ENCODE results near the gene COL15A1.

Gene COL15A1

DNA sequence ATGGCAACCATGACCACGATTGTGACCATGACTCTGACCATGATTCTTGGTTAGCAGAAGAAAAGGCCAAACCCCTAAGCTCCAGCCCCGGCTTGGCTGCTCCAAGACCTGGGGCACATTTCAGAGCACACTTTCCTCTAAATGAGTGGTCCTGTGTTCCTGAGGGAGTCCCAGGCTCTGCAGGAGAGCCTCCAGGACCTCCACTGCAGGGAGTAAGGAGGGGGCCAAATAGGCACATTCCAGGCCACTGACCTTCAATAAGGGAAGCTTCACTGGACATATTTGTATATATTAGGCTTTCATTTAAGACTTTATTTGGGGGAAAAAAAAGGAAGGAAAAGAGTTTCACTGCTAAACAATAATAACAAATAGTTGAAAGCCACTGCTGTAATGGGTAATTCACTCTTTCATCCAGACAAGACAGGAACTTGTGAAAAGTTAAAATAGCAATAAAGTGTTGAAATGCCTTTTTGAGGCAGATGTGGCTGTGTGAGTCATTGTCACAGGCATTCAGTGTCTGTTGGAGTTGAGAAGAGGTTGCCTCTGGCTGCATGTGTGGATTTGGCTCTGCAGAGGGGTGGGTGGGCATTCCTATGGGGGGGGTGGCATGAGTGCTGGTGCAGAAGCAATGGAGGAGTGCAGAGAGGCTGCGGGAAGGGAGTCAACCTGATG, 97.3 kb downstream of the COL15A1 start:
- no peak for DNase-seq

DNA sequence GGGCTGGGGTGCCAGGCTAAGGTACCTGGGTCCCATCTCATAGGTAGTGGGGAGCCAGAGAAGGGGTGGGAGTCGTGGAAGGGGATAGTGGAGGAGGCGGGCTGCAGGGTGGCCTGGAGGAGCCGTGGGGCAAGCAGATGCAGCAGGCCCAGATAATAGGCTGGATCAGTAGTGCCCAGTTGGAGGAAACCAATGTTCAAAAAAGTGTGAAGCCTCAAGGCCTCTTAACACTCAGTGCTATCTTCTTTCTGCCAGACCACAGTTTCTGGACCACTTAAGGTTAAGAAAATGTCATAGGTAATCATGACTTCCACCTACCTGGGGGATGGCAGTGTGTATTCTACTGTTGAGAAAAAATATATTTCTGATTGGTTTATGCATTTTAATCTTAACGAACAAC, 97.9 kb downstream of the COL15A1 start:
- DNase-seq: no peak

DNA sequence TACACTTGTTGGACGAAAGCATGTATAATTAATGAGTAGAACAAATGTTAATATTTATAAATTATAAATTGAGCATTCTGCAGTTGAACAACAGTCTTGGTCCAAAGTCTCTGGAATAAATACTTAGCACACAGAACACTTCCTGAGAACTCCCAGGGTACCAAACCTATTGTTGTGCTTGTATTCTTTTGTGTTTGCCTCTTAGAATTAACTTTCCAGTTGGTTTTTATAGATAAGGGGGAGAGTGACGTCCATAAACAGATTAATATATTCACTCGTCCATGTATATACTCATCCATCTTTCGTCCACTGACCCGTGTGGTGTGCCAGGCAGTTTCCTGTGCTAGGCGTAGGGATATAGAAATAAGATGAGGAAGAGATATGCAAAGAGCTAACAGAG, 98.9 kb downstream of the COL15A1 start:
- DNase-seq: no peak

DNA sequence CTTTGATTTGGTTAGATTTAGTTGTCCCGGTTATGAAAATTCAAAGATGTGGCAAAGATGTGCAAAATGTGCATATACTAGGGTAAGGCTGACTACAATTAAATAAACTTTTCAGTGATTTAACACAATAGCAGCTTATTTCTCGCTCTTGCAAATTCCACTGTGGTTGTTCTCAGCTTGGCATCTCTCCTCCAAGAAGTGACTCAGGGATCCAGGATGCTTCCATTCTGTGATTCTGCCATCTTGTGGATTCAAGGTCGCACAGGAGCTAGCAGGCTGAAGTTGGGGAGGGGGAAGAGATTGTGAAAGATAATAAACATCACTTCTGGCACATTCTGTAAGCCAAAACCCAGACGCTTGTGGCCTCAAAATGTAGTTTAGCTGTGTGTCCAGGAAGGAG, 101.1 kb downstream of the COL15A1 start:
- no peak for DNase-seq

DNA sequence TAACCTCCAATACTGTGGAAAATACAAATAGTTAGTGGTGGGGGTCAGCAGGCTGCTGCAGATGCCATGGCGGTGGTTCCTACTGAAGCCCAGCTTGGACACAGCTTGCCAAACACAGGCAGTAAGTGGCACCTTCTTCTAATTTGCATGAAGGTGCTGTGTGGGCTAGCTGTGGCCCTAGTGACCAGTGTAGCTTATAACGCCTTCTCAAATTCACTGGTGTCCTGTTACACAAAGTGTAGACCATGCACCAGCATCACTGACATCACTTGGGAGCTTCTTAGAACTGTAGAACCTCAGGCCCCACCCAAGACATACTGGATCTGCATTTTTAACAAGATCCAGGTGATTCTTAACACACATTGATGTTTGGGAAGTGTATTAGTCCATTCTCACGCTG, 102.4 kb downstream of the COL15A1 start:
- no peak for DNase-seq

DNA sequence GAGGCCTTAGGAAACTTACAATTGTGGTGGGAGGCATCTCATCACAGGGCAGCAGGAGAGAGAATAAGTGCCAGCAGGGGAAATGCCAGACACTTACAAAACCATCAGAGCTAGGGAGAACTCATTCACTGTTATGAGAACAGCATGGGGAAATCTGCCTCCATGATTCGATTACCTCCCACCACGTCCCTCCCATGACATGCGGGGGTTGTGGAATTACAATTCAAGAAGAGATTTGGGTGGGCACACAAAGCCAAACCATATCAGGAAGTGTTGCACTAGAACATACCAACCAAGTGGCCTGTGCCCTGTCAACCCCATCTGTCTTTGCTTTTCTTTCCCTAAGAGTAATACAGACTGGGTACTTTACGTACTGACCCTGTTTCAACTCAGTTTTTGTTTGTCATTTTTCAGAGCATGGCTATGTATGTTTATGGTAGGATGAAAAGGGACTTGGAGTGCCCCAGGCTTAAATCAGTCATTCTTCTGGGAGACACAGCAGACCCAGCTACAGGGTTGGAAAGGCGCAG, 102.9 kb downstream of the COL15A1 start:
- no peak for DNase-seq

DNA sequence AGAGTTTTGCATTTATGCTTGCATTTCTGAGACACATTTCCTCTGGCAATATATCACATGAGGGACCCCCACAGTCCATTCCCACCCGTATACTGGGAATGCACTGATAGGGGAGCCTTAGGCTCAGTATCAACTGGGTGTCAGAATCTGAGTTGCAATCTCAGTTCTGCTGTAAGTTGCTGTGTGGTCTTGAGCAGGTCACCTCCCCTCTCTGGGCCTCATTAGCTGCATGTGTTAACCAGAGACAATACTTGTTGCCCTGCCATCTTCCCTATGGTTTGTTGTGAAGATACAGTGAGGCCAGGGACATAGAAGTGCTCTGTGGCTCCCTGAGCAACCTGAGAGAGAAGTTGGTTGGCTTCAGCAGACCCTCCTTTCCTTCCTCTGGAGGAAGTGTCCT, 105.5 kb downstream of the COL15A1 start:
- DNase-seq: no peak

DNA sequence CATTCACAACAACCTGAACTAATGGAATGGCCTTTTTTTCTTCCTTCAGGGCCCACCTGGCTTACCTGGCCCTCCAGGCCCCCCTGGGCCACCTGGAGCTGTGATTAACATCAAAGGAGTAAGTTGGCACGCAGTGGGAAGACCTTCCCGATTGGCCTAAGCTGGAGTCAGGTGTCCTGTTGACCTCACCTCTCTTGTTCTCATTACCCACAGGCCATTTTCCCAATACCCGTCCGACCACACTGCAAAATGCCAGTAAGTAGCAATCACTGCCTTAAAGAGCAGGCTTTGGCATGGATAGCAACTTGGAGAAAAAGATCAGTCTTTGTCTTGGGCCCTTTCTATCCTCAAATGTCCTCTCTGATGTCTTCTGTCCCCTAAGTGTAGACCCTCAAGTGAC, 105.9 kb downstream of the COL15A1 start:
- no peak for DNase-seq

DNA sequence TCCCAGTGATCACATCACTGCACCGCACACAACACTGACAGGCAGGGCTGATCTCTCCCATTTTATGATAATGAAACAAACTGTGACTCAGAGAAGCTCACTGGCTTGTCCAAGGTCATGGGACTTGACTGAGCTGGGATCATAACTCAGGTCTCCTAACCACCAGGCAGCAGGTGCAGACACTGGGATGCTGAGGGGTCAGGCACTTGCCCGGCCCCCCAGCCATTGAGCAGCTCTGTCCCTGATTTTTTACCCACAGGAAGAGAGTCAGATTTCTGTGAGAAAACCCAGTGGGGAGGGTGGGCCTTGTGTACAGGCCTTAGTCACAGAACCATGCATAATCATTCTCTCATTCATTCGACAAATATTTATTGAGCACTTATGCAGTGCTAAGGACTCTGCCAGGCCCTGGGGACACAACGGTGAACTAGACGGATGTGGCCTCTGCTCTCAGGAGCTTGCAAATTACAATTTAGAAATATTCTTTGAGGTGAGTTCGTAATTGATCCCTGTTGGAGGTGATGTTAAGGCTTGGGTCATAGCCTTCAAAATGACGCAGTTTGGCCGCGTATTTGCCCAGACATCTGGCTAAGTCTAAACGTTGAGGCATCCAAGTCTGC, 106.7 kb downstream of the COL15A1 start:
- no peak for DNase-seq

DNA sequence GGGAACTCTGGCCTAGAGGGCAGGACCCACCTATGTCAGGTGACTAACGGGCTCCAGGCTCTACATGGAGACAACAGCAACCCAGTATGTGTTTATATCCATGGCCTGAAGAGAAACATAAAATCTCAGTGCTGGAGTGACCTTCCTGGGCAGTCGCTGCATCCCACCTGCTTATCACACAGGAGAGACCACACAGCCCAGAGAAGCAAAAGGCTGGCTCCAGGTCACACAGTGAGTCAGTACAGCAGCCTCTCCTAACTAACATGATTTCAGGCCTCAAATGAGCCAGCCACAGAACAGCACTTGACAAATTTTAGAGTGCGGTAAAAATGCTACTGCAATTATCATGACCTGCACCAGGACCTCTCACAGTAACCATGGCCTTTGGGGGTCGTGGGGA, 107.2 kb downstream of the COL15A1 start:
- no peak for DNase-seq

DNA sequence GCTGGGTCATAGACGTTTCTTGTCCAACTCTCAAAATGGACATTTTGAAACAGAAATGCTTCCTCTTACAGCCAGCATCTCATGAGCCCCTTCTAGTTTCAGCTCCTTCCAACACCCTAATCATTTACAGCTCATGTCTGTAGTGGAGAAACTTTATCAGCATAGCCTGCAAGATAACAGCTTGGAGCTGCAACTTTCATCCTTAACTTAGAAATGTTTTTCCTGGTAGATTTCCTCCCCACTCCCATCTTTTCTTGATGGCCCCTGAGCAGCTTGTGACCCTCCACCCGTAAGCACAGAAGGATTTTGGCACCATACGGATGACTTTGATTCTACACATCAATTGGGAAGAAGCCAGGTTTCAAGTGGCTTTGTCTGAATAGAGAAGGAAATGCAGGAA, 107.7 kb downstream of the COL15A1 start:
- no peak for DNase-seq

DNA sequence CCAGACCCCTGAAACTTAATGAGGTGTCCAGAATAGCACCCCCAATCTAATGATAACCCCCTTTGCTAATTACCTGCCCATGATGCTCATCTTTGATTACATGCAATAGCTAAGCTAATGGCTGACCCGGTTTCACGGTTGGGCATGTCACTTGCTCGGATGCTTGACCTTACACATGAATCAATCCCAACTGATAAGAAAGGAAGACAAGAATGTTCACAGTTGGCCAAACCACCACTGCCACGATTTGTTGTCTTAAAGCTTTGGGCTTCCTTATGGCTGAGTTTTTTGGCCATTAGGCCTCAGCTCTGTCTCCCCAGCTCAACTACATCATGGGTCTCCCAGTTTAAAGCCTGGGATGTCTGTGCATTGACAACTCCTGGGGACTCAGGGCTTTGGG, 108.1 kb downstream of the COL15A1 start:
- DNase-seq: no peak

DNA sequence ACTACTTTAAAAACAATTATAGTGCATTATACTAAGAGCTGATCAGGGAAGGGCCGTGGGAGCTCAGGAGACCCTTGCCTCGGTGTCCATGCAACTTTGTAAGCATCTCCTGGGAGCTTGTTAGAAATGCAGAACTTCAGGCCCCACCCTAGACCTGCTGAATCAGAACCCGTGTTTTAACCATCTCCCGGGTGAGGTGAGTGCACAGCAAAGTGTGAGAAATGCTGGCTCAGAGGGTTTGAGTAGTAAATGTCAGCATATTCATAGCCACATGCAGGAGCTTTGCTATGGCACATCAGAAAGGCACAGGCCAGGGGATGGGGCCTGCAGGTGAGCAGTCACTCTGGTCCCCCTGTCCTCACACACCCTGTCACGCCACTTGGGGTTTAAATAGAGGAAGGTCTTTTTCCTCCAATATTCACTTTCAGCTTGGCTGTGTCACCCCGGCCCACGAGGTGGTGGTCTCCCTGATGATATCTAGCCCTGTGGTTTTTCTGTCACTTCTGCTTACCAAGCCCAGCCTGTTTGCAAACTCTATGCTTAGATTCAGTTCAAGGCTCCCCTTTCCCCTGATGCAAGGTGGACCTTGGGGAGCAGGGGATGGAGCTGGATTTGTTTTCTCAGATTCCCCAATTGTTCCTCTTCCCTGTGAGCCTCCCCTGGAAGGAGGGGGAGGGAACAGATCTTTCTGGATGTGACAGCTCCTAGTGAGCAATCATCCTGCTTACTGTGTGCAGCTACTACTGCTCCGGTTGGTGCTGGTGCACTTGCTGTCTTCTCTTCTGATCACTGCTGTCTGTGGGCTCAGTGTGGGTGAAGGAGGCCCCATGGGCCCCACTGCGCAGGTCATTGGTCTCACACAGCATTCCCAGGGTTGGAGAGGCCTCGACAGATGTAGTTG, 109.4 kb downstream of the COL15A1 start:
- no peak for DNase-seq

DNA sequence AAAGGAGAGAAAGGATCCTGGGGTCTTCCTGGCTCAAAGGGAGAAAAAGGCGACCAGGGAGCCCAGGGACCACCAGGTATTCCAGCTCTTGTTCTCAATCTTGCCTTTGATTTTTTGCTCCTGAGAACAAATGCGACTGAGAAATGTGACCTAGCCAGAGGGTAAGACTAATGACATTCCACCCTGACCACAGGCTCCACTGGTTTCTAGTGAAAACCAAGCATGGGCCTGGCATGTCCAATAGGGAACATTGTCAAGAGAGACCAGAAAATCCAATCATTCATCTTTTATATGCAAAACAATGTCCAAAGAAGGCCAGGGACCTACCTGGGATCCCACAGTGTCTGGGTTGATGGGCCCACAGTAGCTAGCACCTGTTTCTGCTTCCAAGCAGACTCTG, 110.9 kb downstream of the COL15A1 start:
- DNase-seq: no peak

DNA sequence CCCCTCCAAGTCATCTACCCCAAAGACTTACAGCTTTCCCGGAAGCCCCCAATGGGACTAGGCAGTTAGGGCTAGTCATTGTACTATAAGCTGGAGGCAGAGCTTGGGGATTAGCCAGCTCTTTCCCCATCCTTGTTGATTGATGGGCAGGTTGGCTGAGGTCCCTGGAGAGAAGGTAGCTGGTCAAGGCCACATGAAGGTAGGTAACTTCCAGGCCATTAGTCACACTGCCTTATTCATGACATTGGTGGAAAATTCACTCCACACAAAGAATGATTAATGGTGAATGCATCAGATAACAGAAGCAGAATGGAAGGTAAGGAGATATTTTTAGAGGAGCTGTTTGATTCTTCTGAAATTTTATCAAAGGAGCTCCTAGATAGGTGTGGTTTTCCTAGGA, 111.7 kb downstream of the COL15A1 start:
- DNase-seq: no peak

DNA sequence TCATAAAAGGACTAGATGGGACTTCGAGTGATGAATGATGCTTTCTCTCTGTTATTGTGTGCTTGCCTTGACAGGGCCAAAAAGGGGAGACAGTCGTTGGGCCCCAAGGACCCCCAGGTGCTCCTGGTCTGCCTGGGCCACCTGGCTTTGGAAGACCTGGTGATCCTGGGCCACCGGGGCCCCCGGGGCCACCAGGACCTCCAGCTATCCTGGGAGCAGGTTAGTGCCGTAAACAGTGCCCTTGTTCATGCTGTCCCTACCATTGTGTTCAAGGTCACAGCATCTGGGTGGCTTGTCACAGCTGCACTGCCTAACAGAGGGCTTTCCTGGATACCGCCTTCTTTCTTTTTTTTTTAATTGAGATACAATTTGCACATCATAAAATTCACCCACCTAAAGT, 112.5 kb downstream of the COL15A1 start:
- DNase-seq: no peak

DNA sequence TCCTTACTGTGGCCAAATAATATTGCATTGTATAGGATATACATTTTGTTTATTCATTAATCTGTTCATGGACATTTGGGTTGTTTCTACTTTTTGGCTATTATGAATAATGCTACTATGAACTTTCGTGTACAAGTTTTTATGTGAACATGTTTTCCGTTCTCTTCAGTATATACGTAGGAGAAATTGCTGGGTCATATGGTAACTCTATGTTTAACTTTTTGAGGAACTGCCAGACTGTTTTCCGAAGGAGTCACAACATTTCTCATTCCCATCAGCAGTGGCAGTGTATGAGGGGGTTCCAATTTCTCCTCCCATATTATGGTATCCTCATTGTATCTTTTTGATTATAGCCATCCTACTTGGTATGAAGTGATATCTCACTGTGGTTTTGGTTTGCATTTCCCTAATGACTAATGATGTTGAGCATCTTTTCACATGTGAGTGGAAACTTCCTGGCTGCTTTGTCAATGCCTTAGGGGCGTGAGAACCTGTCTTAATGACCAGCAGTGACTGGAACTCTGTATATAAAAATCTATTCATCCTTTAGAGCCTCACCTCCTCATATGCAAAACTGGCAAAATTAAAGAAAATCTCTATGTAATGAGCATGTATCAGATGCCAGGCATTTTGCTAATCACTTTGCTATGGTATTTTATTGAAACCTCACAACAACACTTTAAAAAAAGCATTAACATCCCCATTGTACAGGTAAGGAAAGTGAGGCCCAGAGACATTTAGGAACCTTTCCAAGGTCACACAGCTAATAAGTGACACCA, 113.4 kb downstream of the COL15A1 start:
- DNase-seq: no peak

DNA sequence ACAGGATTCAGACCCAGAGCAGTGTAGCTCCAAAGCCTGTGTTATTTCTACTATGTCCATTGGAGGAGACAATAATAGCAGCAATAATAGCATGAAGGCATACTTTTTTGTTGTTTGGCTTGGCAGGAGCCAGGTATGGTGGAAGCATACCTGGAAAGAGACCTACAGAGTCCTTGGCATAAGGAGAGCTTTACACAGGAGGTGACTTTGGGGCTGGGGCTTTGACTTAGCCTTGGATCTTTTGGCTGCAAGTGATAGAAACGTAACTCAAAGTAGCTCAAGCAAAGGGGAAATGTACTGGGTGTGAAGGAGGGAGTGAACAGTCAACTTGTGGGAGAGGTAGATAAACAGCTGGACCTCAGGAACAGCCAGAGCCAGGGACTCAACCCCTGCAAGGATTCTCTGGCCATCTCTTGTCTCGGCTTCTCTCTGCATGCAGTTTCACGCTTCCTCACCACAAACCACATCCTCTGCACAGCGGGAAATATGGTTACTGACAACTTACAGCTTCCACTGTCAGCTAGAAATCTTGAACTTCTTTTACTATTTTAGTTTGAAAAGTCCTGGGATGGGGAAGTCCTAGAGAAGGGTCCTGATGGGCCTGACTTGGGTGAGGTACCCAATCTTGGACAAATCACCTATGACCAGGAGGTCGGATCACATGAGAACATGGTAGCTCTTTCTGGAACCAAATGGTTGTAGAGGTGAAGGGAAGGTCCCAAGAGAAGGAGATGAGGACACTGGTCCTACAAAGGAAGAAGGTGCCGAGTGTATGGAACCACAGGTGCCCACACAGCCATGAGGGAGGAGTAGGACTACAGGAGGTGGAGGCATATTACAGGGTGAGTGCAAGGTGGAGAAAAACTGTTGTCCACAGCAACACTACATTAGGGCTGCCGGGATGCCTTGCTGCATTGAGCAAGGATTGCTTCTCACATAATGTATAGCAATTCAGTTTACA, 114.2 kb downstream of the COL15A1 start:
- DNase-seq: peak; percentile 40

DNA sequence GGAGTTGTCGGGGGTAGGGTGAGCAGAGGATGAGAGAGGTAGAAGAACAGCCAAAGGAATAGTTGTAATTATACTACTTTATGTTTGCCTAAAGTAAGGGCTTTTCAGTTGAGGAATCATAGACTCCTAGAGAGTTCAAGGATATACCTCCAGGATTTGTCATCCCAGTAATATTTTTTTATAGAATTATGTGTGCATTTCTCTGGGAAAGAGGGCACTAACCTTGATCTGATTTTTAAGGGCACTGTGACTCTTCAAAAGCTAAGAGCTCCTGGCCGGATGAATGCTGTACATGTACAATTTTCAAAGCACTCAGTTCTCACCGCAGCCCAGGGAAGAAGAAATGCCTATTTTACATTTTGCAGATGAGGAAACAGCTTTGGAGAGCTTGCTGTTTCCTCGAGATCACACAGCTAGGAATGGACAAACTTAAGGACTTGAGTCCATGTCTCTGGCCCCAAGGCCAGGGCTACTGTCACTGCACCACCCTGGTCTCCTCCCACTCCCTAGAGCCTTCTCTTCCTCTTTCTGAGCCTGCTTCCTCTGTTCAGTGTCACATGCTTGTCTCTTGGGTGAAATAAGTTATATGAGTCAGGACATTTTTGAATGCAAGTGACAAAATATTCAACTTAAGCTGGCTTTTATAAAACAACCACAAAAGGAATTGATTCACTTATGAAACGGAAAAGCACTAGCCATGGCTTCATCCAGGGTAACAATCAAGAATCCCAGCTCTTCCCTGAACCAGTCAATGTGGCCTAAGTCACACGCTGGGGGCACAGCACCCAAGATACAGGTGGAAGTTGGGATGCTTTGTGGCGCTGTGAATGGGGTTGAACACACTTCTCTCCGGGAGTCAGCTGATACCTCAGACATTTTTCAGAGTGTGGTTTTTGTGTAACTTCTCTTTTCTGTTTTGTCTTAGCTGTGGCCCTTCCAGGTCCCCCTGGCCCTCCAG, 115.5 kb downstream of the COL15A1 start:
- DNase-seq: no peak

DNA sequence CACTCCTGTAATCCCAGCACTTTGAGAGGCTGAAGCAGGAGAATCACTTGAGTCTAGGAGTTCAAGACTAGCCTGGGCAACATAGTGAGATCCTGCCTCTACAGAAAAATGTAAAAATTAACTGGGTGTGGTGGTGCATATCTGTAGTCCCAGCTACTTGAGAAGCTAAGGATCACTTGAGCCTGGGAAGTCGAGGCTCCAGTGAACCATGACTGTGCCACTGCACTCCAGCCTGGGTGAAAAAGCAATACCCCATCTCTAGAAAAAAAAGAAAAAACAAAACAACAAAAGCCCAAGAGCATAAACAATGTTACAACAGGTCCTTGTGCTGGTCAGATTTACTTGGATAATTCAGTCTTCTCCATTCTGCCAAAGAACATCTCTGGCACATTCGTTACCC, 116.9 kb downstream of the COL15A1 start:
- no peak for DNase-seq
